ENCODE data around the gene RPS18.

GRCh38 chr6:33251395-33252012 is 20.4 kb upstream of the RPS18 start:
- TF ChIP-seq, protein P1, sequence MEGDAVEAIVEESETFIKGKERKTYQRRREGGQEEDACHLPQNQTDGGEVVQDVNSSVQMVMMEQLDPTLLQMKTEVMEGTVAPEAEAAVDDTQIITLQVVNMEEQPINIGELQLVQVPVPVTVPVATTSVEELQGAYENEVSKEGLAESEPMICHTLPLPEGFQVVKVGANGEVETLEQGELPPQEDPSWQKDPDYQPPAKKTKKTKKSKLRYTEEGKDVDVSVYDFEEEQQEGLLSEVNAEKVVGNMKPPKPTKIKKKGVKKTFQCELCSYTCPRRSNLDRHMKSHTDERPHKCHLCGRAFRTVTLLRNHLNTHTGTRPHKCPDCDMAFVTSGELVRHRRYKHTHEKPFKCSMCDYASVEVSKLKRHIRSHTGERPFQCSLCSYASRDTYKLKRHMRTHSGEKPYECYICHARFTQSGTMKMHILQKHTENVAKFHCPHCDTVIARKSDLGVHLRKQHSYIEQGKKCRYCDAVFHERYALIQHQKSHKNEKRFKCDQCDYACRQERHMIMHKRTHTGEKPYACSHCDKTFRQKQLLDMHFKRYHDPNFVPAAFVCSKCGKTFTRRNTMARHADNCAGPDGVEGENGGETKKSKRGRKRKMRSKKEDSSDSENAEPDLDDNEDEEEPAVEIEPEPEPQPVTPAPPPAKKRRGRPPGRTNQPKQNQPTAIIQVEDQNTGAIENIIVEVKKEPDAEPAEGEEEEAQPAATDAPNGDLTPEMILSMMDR (IDR thresholded peaks at IDR 0.05): no peak
- TF ChIP-seq POLR2A (IDR thresholded peaks at IDR 0.05): no peak

Measured in adrenal gland (tissue), 5 donors.